ENCODE results near the gene EFEMP2.

The EFEMP2 gene

GRCh38 chr11:65895482-65895981 lies 22.9 kb upstream of the EFEMP2 start:
- TF ChIP-seq, protein P1, sequence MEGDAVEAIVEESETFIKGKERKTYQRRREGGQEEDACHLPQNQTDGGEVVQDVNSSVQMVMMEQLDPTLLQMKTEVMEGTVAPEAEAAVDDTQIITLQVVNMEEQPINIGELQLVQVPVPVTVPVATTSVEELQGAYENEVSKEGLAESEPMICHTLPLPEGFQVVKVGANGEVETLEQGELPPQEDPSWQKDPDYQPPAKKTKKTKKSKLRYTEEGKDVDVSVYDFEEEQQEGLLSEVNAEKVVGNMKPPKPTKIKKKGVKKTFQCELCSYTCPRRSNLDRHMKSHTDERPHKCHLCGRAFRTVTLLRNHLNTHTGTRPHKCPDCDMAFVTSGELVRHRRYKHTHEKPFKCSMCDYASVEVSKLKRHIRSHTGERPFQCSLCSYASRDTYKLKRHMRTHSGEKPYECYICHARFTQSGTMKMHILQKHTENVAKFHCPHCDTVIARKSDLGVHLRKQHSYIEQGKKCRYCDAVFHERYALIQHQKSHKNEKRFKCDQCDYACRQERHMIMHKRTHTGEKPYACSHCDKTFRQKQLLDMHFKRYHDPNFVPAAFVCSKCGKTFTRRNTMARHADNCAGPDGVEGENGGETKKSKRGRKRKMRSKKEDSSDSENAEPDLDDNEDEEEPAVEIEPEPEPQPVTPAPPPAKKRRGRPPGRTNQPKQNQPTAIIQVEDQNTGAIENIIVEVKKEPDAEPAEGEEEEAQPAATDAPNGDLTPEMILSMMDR (IDR thresholded peaks at IDR 0.05; ENCODE audit: low read depth, low read length), result no peak

GRCh38 chr11:65894034-65894591 lies 21.5 kb upstream of the EFEMP2 start:
- TF ChIP-seq, protein P1 (IDR thresholded peaks at IDR 0.05; ENCODE audit: low read depth, low read length), result no peak
- DNase-seq (ENCODE audit: low read depth in 2 of 2), result no peak
- H3K4me3 ChIP-seq (replicated peaks in 1 of 2; ENCODE audit: low read depth in 2 of 2, low read length in 2 of 2), result no peak overlapping the region

More at GRCh38 chr11:65895482-65895981, 22.9 kb upstream of the EFEMP2 start:
- H3K4me3 ChIP-seq (replicated peaks in 1 of 2; ENCODE audit: low read depth in 2 of 2, low read length in 2 of 2), result no peak overlapping the region
- peak in 1 of 2 donors; percentile 50 for DNase-seq (ENCODE audit: low read depth in 2 of 2)

DNA sequence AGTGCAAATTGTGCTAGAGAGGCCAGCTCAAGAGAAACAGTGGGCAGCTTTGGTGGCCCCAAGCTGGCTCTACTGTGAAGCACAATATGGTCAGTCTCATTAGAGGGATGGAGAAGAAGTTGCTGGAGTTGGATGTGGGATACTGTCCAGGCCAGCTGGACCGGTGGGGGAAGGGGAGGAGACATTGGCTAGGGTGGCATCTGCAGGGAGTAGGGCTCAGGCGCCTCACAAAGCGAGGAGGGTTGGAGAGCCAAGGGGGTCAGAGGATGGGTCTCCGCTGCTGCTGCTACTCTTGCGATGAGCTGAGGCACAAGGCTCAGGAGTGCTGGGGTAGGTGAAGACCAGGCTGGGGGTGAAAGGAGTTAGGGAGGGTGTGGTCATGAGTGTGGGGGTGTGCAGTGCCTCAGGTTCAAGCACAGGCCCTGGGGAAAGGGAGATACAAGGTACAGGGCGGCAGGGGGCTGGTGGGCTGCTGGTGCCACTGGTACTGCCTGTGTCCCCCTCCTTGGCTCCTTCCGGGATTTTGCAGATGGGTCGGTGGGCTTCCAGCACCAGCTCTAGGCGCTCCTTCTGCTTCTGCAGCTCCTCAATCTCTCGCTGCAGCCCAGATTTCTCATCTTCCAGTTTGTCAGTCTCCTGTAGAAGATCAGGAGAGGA lies 20.2 kb upstream of the EFEMP2 start:
- peak overlapping the region; percentile 5 to 69 for H3K4me3 ChIP-seq (replicated peaks in 1 of 2; ENCODE audit: low read depth in 2 of 2, low read length in 2 of 2)
- TF ChIP-seq, protein P1 (IDR thresholded peaks at IDR 0.05; ENCODE audit: low read depth, low read length), result no peak
- no peak for DNase-seq (ENCODE audit: low read depth in 2 of 2)

DNA sequence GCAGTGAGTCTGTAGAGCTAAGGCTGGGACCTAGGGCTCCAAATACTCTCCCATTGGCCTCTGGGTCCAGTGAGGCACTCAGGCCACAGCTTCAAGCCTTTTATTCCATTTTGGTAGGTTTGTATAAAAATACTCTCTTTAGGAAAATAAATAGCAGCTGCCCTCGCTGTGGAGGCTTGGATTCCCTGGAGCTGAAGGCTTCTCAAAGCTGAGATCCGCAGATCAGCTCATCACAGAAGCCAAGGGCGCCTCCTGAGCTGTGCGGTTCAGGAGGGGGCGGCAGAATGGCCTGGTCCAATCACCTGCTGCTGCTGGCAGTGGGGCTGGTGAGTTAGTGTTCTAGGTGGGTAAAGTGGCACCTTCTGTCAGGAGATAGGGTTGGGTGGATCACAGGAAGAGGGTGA lies 19.5 kb upstream of the EFEMP2 start:
- H3K4me3 ChIP-seq (replicated peaks in 1 of 2; ENCODE audit: low read depth in 2 of 2, low read length in 2 of 2), result peak overlapping the region; percentile 69 to 80
- DNase-seq (ENCODE audit: low read depth in 2 of 2), result peak in 1 of 2 donors; percentile 44

- peak; percentile 65 to 66 for DNase-seq (ENCODE audit: low read depth in 2 of 2)
- peak overlapping the region; percentile 69 to 80 for H3K4me3 ChIP-seq (replicated peaks in 1 of 2; ENCODE audit: low read depth in 2 of 2, low read length in 2 of 2)
- TF ChIP-seq, protein P1 (IDR thresholded peaks at IDR 0.05; ENCODE audit: low read depth, low read length), result peak; percentile 17
Observed at GRCh38 chr11:65891219-65892136, 18.9 kb upstream of the EFEMP2 start.

- TF ChIP-seq, protein P1 (IDR thresholded peaks at IDR 0.05; ENCODE audit: low read depth, low read length), result no peak
- peak; percentile 97 to 98 for DNase-seq (ENCODE audit: low read depth in 2 of 2)
- peak within 1 kb of the TSS; percentile 69 to 80 for H3K4me3 ChIP-seq (replicated peaks in 1 of 2; ENCODE audit: low read depth in 2 of 2, low read length in 2 of 2)
Observed at GRCh38 chr11:65890324-65891218, 18.0 kb upstream of the EFEMP2 start, which contains the start of gene CCDC85B. TSS of gene CCDC85B (plus strand) at chr11:65890673. CDS start at chr11:65890784, 111 bp downstream.

All from cardiac fibroblast (primary cell).